Stimulated activated CD4-positive, alpha-beta T cell treated with anti-CD3 and anti-CD28 coated beads, Interleukin-4, amount 100 ng/mL, for 24 hours (primary cell): ENCODE data around the gene KRT36.

Experiments
- DNase-seq: peaks from one replicate; pipeline ENCODE4 v3.0.0-alpha.2; 2020

The KRT36 gene

DNA sequence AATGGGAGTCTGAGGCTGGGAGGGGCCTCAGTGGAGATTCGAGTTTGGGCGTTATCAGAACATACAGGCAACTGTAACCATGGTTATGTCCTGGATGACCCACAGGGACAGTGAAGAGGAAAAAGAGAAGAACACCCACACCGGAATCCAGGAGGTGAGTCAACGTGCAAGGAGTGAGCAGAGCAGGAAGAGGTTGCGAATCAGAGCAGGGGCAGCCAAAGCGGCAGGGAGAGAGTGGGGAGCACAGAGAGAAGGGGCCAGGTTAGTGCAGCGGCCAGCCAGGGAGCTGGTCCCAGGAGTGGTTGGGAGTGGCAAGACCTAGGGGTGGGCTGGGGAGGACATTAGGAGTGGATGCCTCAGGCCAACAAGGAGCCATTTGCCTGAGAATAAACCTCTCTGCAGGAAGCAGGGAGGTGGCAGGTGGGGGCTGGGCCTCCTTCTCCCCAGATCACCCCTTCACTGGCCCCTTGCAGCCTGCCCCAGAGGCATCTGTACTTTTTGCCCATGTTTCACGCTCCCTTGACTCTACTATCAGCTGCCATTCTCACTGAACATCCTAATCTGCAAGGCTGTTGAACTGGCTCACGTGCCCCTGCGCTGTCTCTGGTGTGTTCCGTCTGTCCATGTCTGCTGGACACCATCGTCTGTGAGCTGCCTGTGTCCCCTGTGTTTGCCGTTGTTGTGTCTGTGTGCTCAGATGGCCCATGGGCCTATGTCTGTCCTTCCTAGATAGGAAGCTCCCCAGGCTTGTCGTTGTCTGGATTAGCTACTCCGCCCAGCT lies 10.6 kb upstream of the KRT36 start:
- no peak for DNase-seq

DNA sequence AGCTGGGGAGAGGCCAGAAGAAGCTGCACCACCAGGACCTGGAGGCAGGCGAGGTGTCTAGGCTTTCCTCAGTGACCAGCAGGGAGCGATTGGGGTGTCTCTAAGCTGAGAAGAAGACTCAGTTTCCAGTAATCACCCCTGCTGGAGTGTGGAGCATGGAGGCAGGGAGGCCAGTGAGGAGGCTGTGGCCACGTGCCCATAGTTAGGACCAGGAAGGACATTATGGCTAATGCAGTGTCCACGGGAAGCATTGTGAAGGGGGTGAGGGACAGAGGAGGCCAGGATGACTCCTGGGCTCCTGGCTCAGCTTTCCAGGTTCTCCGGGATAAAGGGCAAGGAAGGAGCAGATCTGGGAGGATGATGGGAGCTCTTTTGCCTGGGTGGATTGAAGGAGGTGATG lies 10.0 kb upstream of the KRT36 start:
- DNase-seq: no peak

DNA sequence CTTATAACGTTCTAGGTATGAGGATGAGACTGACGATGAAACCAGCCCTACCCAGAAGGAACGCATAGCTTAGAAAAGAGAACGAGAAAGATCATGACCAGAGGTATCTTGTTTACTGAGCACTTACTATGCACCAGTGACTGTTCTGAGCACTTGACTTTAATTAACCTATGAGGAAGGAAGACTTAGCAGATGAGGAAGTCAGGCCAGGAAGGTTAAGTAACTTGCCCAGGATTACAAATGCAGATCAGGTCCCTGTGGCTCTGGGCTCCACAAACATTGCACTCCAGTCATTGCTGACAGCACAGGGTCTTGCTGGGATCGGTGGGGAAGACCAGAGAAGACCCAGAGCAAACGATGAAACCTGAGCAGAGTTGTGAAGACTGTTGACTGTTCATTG lies 8.6 kb upstream of the KRT36 start:
- no peak for DNase-seq

DNA sequence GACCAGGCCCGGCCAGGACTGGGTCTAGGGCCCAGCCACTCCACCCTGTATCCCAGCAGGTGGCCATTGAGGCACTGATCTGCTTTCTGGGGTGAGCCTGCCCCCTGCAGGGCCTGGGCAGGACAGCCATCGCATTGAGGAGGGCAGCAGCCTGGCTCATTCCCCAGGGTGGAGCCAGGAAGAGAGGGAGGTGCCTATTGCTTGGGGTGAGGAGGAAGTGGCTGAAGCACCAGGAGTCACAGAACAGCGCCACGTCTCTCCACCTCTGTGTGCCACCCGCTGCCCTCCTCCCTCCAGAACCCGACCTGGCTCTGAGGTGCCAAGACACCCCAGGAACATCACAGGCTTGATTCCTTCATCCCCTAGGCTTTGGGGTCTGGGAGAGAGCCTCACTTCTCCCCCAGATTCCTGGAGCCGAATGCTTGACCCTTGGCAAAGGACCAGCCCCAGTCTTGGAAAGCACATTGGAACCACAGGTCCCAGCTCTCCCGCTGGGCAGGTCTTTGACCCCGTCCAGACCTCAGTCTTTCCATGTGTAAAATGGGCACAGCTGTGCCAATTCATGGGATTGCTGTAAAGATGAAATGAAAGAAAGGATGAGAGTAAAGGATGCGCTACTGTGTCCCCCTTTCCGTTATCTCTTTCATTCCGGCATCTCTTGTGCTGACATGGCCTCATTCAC lies 7.2 kb upstream of the KRT36 start:
- DNase-seq: peak; percentile 66

DNA sequence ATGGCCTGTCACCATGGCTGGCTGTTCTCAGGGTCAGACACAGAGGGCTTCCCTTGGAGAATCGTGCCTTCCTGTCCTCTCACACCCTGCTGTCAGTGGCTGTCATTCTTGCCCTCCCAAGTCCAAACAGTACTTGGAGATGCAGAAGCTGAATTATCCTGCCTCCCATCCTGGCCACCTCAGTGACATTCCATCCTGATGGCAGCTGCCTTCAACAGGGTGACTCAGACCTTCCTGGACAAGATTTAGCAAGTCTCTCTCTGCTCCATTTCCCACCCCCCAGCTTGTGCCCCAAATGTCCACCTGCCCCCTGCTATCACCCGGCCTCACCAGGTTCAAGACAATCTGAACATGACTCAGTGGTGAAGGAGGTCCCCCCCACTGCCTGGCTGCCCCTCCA lies 4.8 kb upstream of the KRT36 start:
- DNase-seq: no peak

DNA sequence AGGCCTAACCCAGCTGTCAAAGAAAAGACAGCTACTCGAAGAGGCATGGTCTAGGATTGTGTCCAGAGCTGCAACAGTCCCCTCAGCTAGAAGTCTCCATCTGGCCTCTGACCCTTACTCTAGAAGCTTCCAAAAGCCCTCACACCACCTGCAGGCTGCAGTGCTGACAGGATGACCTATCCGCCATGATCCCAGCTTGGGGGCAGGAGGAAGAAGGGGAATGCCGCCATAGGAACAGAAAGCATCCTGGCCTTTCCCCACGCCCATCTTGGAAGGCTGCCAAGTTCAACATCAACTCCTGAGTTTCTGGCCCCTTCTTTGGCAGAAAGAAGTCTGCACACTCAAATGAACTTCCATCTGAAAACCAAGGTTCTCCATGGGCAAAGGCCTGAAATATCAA lies 3.1 kb upstream of the KRT36 start:
- DNase-seq: no peak

DNA sequence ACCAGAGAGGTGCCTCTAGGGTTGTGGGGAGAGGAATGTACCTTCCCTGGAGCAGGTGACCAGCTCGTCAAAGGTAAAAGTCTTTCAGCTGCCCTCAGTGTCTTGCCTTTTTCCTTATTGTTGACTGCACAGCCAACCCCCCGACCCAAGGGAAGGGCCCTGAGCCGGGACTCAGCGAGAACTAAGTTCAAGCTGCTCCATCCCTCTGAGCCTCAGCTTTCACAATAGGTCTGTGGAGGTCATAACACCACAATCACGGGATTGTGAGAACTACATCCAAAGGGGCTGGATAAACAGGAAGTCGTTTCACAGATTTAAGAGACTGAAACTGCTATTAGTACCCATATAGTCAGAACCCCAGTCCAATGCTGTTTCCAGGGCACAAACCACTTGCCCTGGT lies 2.6 kb upstream of the KRT36 start:
- no peak for DNase-seq

DNA sequence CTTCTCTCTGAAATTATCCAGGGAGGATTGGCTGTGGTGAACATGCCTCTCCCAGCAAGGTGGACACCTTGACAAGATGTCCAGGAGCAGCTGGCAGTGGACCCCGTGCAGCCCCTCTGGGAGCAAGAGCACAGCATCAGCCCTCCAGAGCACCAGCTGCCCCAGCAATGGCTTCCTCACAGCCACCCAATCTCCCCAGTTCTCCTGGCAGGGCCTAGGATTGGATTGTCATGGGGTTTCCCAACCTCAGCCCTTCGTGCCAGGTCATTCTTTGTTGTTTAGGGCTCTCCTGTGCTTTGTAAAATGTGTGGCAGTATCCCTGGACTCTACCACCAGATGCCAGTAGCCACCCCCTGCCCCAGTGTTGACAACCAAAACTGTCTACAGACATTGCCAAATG lies 1.8 kb upstream of the KRT36 start:
- no peak for DNase-seq

DNA sequence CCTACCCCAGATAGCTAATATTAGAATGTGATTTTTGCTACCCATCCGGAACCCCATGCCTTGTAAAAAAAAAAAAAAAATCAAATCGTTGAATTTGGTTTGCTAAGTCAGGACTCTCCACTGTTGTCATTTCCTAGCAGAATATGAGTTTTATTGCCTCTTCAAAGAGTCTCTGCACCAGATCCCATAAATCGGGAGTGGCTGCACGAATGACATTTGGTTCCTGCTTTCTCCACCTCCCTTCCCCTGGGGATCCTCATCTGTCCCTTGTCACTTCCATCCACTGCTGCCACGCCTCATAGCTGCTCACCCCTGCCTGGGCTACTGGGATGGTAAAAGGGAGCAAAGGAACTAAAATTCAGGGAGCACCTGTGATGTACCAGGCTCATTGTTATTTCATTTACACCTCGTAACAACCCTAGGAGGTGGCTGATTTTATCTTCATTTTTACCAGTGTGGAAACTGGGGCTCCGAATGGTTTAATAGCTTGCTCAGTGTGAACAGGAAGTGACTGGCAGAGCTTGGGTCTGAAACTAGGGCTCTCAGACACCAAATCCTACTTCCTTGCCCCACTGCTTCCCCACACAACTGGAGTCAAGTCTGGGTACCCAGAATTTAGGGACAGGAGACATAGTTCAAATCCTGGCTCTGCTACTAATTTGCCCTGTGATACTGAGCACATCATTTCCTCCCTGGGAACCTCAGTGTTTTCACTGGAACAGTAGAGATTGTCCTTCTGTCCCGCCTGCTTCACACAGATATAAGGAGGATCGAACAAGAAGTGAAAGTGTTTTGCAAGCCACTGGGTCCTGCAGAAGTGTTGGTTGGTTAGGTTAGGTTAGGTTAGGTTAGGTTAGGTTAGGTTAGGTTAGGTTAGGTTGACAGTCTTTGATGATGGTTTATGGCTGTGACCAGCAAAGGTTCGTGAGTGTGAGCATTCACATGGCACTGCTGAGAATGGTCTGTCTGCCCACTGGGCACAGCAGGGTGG lies 585 bp upstream of the KRT36 start:
- no peak for DNase-seq

DNA sequence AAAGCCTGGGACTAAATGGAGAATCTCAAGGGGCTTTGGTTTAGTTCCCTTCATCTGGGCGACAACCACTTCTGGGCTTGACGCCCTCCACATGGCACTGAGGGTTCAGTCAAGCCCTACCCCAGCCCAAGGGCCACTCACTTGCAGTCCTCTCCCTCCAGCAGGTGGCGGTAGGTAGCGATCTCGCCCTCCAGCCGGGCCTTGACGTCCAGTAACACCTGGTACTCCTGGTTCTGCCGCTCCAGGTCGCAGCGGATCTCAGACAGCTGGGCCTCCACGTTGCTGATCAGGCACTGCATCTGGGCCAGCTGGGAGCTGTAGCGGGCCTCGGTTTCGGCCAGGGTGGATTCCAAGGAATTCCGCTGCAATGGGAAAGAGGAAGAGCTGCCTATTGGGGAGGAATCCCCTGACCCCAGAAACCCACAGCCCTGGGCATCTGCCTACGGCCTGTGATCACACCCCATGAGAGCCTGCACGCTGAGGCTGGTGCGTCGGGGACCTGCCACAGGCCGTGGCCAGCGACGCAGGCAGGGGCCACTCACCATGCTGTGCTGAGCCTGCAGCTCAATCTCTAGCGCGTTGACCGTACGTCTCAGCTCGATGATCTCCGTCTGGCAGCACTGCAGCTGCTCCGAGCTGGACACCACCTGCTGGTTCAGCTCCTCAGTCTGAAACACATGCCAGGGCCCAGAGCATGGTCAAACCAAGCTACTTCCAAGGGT lies 2.7 kb downstream of the KRT36 start:
- peak; percentile 38 for DNase-seq

DNA sequence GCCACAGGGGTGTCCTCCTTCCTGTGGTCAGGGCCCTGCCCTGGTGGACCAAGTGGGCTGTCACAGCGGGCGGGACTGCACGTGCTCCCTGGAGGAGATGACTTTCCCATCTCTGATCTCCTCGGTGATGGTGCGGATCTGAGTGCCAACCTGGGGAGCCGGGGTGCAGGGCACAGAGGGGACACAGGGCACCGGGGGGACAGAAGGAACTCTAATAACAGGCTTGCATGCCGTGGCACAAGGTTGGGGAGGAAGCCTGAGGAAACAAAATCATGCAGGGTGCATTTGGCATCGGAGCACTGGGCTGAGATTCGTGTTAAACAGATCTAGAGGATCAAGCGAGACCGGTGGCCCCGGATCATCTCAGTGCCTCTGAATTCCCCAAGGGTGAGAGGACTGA lies 3.4 kb downstream of the KRT36 start:
- DNase-seq: no peak

DNA sequence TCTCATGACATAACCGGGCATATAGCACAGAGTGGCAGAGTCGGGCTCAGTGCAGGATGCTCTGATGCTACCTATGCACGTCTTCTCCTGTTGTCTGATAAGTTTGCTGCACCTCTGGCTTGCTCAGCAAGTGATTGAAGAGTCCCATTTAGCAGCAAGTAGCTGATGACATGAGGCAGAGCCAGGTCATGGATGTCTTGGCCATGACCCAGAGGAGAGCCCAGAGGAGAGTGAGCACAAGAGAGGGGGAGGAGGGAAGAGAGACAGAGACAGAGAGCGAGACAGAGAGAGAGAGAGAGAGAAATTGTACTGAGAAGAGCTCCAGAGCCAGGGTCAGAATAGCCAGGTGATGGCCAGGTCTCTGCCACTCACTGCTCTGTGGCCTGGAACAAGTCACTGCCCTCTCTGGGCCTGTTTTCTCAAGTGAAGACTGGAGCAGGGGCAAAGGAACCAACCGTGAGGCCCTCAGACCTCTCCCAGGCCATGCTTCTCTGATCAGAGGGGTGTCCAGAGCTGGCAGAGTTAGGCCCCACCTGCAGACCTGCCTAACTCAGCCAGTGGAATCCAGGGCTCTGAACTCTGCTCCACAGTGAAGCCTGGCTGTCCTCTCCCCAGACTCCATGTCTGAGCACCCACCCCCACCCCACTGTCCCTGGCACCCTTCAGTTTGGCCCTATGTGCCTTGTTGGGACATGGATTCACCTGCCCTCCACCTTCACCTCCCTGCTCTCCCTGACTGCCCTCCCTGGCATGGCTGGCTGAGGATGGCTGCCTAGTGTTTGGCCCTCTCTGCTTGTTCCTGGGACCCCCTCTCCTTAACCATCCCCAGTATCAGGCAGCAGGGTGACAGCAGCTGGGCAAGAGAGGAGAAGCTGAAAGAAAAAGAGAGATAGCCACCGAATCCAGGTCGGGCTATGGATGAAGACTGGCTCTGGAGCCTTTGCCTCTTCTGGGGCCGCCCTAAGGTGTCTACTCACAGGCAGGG lies 4.5 kb downstream of the KRT36 start:
- no peak for DNase-seq

DNA sequence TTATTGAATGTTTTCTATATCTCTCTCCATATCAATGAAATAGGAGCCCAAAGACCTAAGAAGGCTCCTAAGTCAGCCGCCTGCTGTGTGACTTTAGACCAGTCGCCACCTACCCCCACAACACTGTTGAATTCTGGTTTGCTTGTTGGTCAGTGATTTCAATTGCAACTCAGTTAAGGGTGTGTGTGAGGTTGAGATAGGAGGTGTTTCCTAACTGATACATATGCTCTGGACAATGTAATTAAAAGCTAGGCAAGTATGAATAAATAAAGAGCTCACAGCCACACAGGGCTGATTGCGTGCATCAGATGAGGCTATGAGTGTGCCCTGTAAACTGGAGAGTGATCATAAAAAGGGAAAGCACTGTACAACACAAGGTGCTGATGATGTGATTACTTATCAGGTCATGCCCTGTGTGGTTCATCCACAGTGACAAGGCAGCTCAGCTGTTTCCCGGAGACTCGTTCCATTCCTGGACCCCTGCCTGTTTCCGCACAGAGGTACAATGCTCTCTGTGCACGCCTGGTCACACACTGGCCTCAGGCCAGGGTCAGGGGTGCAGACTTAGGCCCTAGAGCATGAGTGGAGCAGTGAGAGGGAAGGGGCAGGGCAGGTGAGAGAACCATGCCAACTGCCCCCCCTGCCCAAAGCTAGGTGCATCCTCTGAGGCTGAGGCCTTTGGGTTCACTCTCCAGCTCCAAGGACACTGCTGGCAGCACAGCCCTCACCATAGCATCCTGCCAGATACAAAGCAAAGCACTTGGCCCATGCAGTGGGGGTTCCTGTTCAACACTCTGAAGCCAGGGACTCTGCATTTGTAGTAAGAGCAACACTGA lies 5.5 kb downstream of the KRT36 start:
- no peak for DNase-seq

DNA sequence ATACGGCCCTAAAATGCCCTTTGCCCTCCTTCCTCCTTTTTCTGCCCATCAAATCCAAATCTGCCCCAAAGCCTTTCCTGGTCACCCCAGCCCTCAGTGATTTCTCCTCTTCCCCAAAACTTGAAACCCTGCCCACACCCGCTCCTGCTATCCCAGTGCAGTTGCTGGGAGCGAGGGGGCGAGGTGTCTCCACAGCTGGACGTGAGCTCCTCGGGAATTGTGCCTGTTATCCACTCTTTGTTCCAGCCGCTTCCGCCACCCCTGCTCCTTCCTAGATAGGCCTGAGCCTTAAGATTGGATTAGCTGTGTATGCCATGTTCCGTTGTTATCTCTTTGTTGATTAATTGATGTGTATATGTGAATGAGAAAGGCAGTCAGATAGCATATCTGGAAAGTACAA lies 6.2 kb downstream of the KRT36 start:
- DNase-seq: no peak

DNA sequence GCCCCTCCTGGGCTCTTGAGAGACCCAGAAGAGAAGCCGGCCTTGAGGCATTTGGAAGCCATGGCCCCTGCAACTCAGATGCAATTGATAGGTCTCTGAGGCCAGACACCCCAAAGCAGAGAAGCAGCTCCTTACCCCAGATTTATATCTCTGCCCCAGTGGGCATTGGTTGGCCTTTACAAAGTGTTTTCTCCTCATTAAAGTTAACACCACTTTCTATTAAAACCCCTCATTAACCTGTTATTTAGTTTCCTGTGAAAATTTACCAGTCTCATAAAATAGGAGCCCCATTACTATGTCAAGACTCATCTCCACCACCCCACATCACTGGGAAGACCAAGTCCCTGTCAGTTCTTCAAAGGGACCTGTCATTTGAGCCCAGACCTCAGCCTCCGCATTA lies 8.7 kb downstream of the KRT36 start, which contains the start of gene KRT35:
TSS of gene KRT35 (minus strand) at position 116 of the 400 bp plus-strand sequence. CDS start at position 62, 54 bp downstream.
- no peak for DNase-seq

DNA sequence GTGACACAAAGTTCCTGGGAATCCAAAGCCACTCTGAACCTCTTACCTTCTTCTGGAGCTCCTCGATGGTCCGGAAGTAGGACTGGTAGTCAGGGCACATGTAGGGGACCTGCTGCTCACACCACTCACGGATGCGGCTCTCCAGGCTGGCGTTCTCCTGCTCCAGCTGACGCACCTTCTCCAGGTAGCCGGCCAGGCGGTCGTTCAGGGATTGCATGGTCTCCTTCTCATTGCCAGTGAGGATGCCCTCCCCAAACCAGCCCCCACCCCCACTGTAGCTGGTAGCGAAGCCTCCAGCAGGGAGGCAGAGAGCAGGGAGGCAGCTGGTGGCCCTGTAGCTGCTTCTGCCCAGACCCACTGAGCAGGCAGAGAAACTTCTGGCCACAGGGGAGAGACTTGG lies 9.1 kb downstream of the KRT36 start:
- DNase-seq: no peak

DNA sequence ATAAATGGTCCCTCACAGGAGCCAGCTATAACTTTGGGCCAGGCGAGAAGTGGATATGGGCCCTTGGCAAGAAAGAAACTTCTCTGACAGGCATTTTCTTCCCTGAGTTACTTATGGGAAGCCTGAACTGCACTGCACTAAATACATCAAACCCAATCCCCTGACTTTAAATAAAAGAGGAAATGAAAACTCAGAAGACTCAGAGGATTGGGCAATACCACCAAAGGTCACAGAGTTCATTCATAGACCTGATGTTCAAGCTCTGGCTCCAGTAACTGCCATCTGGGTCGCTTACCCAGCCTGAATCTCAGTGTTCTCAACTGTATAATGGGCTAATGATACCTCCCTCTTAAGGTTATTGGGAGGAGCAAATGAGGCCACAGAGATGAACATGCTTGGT lies 9.6 kb downstream of the KRT36 start:
- no peak for DNase-seq

DNA sequence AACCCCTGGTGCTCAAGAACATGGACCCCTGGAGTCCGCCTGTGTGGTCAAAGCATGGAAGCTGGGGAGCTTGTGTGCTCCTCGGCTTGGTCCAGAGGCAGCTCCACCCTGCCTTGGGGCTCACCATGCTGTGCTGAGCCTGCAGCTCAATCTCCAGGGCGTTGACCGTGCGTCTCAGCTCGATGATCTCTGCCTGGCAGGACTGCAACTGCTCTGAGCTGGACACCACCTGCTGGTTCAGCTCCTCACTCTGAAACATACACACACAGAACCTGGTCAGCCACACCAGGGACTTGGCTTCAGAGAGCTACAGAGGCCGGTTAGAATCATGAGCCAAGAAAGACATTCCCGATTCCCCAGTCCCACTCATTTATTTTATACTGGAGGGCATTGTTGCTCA lies 11.5 kb downstream of the KRT36 start:
- no peak for DNase-seq

DNA sequence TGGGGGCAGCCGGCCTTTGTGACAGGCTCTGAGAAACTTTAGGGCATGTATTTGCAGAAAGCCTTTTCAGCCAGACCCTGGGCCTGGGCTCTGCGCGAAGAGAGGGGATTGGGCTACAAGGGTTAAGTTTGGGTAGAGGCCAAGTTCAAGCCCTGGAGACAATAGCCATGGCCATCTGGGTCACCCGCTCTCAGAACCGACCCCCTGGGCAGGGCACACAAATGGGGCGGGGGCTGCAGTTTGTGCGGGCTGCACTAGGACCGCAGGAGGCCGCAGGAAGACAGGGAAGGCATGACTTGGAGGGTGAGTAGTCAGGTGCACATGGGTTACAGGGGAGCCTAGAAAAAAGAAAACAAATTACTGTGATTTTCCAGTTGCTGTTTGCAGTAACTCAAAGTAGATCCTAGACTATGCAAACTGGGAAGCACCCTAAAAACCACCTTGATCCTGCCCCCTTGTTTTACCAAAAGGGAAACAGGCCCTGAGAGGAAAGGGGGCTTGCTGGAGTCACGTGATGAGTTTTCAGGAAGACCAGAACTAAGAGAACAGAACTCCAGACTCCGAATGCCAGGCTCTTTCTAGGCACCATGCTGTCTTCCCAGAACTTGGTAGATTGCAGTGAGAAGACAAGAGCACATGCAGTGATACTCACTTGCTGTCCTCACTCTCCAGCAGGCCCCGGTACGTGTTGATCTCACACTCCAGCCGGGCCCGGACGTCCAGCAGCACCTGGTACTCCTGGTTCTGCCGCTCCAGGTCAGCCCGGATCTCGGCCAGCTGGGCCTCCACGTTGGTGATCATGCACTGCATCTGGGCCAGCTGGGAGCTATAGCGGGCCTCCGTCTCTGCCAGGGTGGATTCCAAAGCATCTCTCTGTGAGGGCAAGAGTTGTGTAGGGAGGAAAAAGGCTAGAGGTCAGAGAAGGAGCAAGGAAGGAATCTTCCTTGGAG lies 12.6 kb downstream of the KRT36 start:
- no peak for DNase-seq
